Mammary epithelial cell (primary cell): ENCODE results near the gene EREG.

Source experiments
- CTCF ChIP-seq, 2 donors: IDR thresholded peaks in 1 of 2; conservative IDR thresholded peaks in 1 of 2; 2 replicates each; pipeline ENCODE4 v1.5.1; 2011 to 2012; ENCODE audit warnings: inconsistent platforms in 2 of 2, low read length in 2 of 2, mild to moderate bottlenecking in 2 of 2, control low read depth in 1 of 2, low read depth in 1 of 2; ENCODE audit not compliant: insufficient read depth in 1 of 2; ENCODE audit errors: extremely low read depth in 1 of 2
- EZH2 ChIP-seq: IDR thresholded peaks from 2 replicates; pipeline ENCODE4 v1.6.1; 2012; ENCODE audit warnings: low read length, inconsistent platforms, borderline replicate concordance

- TF ChIP-seq CTCF (conservative IDR thresholded peaks at IDR 0.05 in 1 of 2, IDR thresholded peaks at IDR 0.05 in 1 of 2; ENCODE audit: extremely low read depth in 1 of 2, insufficient read depth in 1 of 2, low read depth in 1 of 2, low read length in 2 of 2) (no peak), EZH2 (no peak)
Measured at GRCh38 chr4:74424111-74424510, 59.2 kb downstream of the EREG start.
